Stimulated activated CD4-positive, alpha-beta T cell treated with anti-CD3 and anti-CD28 coated beads, Interleukin-1b, Interleukin-23, amount 100 ng/mL, for 4 hours (primary cell): ENCODE results near the gene FOXP1.

Experiments used
- DNase-seq, 2 donors: peaks; one replicate each; pipeline ENCODE4 v3.0.0-alpha.2; 2020; ENCODE audit warnings: low read depth in 2 of 2

FOXP1 gene

DNA sequence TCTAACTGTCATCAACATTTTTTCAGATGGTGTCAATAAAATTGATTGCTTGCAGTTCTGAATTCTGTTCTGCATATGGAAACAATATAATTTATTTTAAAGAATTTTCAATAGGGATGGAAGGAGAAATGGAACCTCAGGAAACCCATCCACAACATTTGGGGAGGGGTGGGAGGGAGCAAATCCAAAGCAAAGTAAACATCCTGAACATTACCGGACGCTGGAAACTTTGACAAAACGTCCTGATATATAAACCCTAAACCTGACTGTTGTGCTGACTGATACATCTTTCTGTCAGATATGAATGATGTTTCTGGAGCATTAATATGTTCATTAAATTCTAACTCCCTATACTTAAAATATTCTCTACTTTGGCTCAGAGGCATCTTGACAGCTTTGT, 479.0 kb downstream of the FOXP1 start:
- DNase-seq: no peak

DNA sequence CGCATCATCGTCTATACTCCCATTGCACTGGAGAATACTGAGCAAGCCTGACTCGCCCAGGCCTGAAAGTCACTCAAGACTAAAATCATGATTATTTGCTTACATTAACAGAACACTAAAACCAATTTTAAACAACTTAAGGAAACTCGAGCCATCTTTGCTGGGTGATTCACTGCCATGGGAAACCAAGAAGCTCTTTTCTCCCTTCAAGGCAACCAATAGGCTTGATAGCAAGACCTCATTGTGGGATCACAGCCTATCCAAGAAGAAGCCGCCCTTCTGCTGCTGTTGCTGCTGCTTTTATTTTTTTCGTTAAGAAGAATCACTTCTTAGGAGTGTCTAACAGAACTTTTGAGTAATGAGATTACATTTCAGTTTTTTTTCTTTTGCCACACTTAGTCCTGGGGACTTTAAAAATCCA, 479.4 kb downstream of the FOXP1 start:
- no peak for DNase-seq

DNA sequence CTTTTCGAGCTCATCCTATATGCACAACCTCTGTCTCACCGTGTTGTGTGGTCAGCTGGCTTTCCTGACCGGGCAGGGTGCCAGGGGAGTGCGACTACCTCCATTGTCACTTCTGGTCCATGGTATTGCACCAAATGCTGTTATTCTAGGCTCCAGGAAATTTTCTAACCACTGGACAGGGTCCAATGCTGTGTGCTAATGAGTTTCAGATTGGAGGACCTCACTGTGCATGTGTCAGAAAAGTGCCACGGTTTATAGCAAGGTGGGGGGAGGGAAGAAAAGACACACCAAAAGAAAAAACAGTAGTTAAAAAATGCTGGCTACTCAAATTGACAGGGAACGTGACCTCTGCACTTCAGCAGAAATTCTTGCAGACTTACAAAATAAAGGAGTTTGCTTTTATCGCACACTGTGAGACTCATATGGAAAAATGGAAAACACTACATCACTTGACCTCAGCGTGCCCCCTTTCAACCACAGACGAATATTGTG, 480.1 kb downstream of the FOXP1 start:
- no peak for DNase-seq

GRCh38 chr3:71102111-71102983, 481.2 kb downstream of the FOXP1 start:
- DNase-seq: no peak

GRCh38 chr3:71101626-71102025, 481.9 kb downstream of the FOXP1 start:
- no peak for DNase-seq

GRCh38 chr3:71101014-71101413, 482.5 kb downstream of the FOXP1 start:
- DNase-seq: no peak

DNA sequence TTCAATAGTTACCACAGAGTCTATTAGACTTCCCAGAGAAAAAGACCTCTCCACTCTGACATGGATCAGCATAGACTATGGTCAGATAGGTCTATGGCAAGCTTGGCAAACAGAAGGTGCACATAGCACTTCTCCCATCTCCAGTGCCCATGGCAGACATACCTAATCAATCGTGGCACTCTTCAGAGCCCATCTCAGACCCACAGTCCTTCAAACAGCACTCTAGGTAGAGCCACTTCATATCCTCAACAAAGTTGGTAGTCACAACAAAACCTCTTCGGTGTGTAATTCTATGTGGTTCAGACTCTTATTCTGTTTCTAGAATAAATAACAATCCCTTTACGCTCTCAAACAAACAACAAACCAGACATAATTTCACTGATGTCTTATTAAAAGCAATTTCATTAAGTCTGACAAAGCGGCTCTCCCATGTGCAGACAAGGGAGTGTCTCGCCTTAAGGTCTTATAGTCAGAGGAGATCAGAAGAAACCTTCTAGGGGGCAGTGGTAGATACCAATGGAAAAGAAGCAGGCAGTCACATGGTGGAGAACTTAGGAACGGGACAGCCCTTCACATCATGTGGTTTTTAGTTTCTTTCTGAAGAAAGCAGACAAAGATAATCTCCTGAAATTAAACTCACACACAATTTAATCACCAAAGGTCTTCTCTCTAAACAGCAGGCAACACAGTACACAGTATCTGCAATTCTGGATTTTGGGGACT, 483.4 kb downstream of the FOXP1 start:
- DNase-seq: no peak

DNA sequence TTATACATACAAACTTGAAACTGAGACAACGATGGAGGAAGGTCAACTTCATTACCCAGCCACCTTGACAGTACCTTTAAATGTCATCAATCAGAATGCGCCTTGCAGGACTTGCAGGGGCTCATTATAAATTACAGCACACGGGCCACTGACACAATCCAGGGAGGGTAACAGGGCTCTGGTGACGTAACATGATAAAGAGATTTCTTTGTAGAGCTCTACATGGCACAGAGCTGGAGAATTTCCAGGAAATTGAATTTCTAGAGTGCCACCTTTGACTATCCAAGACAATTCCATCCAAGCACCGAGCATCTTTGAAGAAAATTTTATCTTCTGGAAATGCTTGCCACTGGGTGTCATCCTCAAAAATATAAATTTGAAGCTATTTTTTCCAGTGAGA, 486.0 kb downstream of the FOXP1 start:
- DNase-seq: no peak

DNA sequence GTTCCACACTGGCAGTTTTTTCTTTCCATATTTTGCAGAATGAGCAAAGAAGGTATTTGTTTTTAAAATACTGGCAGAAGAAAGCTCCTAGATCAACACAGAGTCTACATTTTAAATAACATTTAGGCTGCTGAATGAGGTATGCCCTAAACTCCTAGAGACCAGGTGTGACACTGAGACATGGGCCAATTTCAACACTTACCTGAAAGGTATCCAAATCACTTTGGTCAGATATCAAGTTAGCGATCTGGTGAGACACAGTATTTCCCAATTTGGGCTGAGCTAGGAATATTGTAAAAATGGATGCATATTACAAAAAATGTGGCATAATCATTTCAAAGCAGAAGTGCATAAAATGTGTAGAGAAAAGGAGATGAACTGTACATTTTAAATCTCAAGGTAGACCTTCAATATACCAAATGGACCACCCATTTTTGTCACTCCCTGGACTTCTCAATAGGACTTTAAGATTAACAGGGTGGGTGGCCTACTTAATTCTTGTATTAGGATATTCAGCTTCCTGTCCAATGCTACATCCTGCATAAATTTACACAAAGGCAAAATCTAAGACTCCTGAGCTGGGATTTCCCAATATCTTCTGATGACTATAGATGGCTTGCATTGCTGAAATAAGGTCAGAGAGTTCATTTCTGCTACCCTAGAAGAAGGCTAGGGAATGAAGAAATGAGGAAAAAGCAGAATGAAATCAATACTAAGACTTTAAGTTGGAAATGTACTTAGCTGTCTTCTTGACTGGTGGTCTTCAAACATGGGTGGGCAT, 487.8 kb downstream of the FOXP1 start:
- DNase-seq: no peak

GRCh38 chr3:71094658-71095209, 488.8 kb downstream of the FOXP1 start:
- no peak for DNase-seq

DNA sequence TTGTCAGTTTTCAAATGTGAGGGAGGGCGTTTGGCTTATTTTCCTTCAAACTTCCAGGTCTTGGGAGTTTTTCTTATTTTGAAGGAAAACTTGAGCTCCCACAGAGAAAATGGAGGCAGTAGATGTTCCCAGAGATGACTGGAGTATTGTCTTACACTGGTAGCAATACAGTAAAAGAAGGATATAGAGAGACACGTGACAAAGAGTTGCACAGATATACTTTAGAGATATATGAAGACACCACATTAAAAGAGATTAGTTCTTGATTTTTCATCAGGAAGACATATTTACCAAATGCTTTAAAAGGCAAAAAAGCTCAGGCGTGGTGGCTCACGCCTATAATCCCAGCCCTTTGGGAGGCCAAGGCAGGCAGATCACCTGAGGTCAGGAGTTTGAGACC, 490.9 kb downstream of the FOXP1 start:
- DNase-seq: no peak

GRCh38 chr3:71090207-71090606, 493.3 kb downstream of the FOXP1 start:
- DNase-seq: no peak

DNA sequence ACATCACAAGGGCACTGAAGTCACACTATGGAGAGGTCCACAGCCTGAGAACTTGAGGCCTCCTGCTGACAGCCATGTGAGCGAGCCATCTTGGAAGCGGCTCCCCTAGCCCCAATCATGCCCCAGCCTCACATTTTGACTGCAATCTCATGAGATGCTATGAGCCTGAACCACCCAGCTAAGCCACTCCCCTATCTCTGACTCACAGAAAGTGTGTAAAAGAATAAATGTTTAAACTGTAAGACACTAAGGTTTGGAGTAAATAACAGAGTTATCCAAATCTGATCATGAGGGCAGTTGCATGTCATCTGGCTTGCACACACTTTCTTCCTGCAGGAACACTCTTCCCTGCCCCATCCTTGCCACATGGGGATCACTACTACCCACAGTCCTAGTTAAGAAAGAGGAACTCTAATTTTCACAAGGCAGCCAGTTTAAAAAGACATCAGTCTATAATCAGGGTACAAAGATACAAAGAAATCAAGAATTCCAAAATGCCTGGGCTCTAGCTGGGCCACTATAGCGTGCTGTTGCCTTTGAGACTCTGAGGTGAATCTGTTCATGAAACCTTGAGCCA, 494.2 kb downstream of the FOXP1 start:
- DNase-seq: no peak

DNA sequence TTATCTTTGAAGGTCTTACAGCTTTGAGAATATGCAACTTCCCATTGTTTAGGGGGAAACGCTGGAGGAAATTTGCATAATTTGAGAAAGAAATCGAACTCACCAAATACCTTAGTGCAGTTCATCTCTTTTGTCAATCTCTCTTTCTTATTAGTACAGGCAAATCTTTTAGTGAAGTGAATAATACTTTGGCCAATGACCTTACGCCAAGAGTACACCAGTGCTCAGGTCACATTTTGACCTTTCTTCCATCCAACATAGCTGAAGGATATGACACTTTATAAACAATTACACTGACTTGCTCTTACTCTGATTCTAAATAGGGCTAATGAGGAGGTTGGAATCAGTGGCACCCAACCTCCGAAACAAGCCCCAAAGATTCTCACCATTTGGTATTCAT, 494.8 kb downstream of the FOXP1 start:
- DNase-seq: no peak

DNA sequence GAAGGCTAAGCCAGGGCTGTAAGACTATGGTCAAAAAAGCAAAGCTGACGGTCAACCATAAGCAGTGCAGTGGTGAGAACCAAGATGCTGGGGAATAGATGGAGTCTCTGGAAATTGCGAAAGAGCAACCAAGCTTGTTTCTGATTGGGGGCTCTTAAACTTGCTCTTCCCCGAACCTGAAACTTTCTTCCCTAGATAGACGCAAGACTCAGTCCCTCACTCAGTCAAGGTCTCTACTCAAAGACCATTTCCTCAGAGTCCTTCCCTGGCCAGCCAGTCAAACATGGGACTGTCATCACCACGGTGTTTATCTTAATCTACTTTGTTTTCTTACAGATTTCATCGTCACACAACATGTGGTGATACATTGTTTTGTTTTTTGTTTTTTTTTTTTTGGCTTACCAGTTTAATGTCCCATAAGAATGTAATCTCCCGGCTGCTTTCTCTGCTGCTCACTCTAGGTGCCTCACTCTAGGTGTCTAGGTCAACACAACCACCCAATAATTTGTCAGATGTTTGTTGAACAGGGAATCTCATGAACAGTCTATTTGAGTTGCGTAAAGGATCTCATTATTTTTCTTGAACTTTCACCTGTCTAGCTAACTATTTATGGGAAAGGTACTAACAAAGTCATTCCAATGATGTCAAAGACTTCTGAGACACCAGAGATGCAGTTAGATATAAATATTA, 495.4 kb downstream of the FOXP1 start:
- DNase-seq: no peak

DNA sequence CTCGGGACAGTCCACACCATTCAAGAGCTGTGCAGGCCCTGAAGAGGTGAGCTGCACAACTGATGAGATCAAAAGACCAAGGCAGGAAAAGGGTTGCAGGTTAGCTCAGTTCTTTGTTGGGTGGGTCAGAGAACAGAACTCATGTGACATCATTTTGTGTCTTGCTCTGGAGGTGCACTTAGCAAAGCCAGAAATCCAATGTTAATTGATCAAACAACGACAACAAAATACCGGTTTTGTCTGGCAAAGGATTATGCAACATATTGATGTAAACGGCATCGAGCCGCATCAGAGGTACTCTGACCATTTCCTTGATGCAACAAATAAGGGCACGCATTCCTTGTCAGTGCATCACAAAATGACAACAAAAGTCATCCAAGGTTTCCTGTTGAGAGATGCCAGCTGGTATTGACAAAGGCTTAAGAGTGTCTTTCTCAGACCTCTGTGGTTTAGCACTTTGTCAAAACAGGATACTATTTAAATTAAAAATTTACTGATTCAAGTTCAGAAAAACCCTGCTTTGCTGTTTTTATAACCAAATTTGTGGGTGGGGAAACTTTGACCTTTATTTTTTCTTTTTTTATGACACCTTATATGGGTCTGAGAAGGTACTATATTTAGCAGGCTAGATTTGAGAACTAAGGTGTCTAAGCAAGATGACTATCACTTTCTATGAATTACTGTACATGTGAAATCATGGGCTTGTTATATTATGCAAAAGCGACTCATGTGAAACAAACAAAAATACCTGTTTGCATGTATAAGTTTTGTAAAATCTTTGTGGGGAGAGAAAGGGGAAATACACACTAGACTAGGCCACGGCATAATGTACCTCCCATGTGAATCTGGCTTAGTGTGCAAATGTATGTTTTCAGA, 496.1 kb downstream of the FOXP1 start:
- no peak for DNase-seq

DNA sequence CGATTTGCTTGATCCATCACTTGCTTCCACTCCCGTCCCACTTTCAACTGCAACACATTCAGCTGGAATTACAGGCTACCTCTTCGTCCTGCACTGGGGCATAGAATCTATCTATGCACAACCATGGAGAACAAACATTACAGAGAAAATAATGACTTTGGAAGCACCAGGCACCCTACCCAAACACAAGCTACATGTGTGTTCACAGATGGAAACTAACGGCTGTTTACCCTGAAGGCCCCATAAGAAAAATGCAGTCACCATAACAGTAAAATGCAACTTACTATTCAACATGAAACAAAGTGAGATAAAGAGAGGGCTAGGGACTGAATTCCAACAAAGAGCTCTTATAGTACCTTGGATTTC, 496.8 kb downstream of the FOXP1 start:
- DNase-seq: no peak

- DNase-seq: peak in 1 of 2 donors; percentile 24
Observed at GRCh38 chr3:71083726-71084131, 499.8 kb downstream of the FOXP1 start.

DNA sequence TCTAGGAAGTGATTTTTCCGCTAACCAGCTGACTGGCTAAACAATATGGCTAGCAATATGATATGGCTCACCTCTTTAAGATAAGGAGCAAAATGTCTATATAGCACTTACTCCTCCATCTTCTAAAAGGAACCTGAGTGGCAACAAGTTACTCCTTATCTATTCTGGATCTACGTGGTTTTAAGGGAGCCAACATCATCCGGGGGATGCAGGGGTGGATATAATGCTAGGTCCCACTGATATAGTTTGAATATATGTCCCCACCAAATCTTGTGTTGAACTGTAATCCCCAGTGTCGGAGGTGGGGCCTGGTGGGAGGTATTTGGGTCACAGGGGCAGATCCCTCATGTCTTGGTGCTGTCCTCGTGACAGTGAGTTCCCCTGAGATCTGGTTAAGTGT, 500.7 kb downstream of the FOXP1 start:
- no peak for DNase-seq

DNA sequence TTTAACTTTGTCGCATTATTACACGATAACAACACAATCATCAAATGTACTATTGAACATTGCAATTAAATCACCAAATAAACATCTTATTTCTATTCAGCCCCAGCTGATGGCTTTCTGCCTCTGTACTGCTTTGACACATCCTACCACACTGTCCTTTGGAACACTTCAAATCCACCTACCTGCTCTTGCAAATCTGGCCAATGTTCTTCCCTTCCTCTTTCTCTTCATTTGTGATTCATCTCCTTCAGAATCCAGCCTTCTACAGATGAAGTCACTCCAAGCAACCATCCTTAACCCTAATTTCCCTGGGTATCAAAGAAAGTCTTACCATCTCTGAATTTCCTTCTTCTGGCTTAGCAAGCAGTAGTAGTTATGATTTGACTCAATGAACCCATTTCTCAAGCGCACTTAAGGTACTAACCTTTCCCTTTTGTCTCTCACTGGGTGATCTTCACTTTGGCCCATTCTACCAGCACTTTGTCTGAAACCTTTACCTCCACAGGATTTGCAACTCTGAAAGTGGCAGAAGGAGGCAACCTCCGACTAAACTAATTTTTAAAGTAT, 502.9 kb downstream of the FOXP1 start:
- DNase-seq: no peak
